Ectodermal cell (in vitro differentiated cells): ENCODE data around the gene ITGB2.
"Not testable (repeated sequence)": the region's sequence is repeated elsewhere in the genome, so short reads cannot be mapped to it uniquely, and the experiment has no call there.

ENCODE experiments used
- H3K27ac ChIP-seq: 2 replicates; pipeline ENCODE4 v1.7.0; 2013; ENCODE audit warnings: mild to moderate bottlenecking, low read depth, low read length; ENCODE audit not compliant: insufficient read depth, poor library complexity, severe bottlenecking
- H3K27me3 ChIP-seq: 2 replicates; pipeline ENCODE4 v1.7.0; 2013; ENCODE audit warnings: mild to moderate bottlenecking, low read length; ENCODE audit not compliant: insufficient read depth, control insufficient read depth, poor library complexity, severe bottlenecking
- H3K36me3 ChIP-seq: one replicate; pipeline ENCODE4 v1.7.0; 2013; ENCODE audit warnings: low read length; ENCODE audit not compliant: control insufficient read depth, insufficient read depth
- H3K4me1 ChIP-seq: one replicate; pipeline ENCODE4 v1.7.0; 2013; ENCODE audit warnings: low read length; ENCODE audit not compliant: control insufficient read depth, insufficient read depth
- H3K4me3 ChIP-seq: 2 replicates; pipeline ENCODE4 v1.7.0; 2013; ENCODE audit warnings: low read depth, low read length, control low read depth; ENCODE audit not compliant: insufficient read depth
- H3K9me3 ChIP-seq: 2 replicates; pipeline ENCODE4 v1.7.0; 2013; ENCODE audit warnings: mild to moderate bottlenecking, low read length, moderate library complexity; ENCODE audit not compliant: control insufficient read depth
- WGBS, 2 experiments: methylation state at CpG; one replicate each; pipeline ENCODE4 v1.1.7; 2013; ENCODE audit warnings: missing lambda C conversion rate in 2 of 2; 5-methylcytosine and 5-hydroxymethylcytosine counted together

ITGB2 gene

DNA sequence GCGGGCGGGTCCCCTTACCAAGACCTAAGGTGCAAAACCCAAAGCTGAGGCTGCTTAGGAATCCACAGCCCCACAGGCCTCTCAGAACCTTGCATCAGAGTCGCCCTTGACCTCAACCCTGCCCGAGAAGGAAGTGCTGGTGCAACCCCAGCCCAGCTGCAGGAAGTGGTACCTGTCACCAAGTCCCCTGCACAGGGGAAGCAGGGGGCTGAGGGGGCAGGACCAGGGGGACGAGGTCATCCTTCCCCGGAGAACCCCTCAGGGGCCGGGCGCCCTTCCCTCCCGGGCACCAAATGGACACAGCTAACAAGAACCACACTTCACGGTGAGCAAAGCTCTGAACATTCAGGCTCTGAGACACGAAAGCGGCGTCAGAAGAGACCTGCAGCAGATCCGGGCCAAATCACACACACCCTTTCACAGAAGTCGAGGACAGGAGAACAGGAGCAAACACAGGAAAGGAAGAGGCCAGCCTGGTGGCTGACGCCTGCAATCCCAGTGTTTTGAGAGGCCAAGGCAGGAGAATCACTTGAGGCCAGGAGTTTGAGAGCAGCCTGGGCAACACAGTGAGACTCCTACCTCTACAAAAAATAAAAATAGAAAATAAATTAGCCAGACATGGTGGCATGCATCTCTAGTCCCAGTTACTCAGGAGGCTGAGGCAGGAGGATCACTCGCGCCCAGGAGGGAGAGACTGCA is 6.4 kb downstream of the ITGB2 start:
- Histone ChIP-seq H3K27ac (no peak overlapping the region), H3K4me1 (peaks cover 3% of the 10 kb centered on the region), H3K27me3 (peaks cover 19% of the 10 kb centered on the region), H3K36me3 (no peaks in the 10 kb centered on the region), H3K4me3 (no peak overlapping the region), H3K9me3 (no peaks in the 10 kb centered on the region)
- WGBS, 2 experiments = 86 to 92% methylated on average over 18 of the region's 18 CpGs

DNA sequence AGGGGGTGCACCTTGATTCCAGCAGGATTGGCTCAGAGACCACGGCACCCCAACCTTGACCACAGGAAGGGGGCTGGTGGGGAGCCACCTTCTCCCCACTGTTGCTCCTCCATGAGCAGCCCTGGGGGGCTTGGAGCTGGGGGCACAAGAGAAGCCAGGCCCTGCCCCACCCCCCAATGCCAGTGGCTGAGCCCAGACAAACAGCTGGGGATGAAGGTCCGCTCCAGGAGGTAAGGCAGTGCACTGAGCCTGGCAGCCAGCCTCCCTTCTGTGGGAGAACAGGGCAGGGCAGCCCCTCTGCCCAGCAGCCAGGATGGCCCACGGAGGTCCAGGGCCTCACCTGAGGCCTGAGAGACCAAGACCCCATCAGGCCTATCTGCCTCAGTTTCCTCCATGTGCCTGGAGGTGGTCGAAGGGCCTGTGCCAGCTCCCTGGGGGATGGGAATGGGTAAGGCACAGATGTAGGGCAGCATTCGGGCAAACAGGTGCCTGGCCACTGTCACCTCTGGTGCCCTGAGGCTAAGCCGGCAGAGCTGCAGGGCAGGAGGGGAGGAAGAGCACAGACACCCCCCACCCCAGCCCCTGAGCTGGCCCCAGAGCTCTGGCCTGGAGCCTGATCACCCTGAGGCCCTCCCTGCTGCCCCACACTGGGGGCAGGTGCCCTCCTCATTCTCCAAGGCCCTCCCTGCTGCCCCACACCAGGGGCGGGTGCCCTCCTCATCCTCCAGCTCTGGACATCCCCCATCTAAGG is 7.1 kb downstream of the ITGB2 start:
- H3K27ac ChIP-seq = no peak overlapping the region
- WGBS, 2 experiments = 87 to 92% methylated on average over 7 of the region's 7 CpGs
- H3K36me3 ChIP-seq = no peaks in the 10 kb centered on the region
- H3K27me3 ChIP-seq = peaks cover 12% of the 10 kb centered on the region
- H3K9me3 ChIP-seq = no peaks in the 10 kb centered on the region
- H3K4me1 ChIP-seq = no peaks in the 10 kb centered on the region
- no peak overlapping the region for H3K4me3 ChIP-seq

- not testable (repeated sequence) for H3K9me3 ChIP-seq, H3K36me3 ChIP-seq, H3K27ac ChIP-seq, H3K4me3 ChIP-seq, H3K27me3 ChIP-seq, H3K4me1 ChIP-seq
- 87 to 90% methylated on average over 17 of the region's 25 CpGs for WGBS, 2 experiments
These were observed 7.9 kb downstream of the ITGB2 start for GRCh38 chr21:44912506-44913412.

DNA sequence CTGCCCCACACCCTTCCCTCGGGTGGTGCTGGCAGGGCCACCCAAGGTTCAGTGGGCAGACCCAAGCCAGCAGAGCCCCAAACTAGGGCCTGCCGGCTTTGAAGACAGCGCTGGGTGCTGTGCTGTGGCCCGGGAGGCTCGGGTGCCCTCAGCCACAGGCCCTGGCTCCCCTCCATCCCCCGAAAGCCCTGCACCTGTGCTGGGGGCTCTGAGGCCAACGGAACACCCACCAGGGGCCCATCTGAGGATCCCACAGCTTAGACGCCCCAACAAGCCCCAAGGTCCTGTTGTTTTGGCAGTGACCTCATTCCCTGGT is 8.6 kb downstream of the ITGB2 start:
- no peaks in the 10 kb centered on the region for H3K9me3 ChIP-seq
- no peaks in the 10 kb centered on the region for H3K27me3 ChIP-seq
- 86 to 88% methylated on average over 8 of the region's 8 CpGs for WGBS, 2 experiments
- no peak overlapping the region for H3K27ac ChIP-seq
- H3K4me3 ChIP-seq = no peak overlapping the region
- H3K4me1 ChIP-seq = peaks cover 7% of the 10 kb centered on the region
- H3K36me3 ChIP-seq = no peaks in the 10 kb centered on the region

GRCh38 chr21:44911384-44912157 is 9.1 kb downstream of the ITGB2 start:
- Histone ChIP-seq H3K4me1 (peaks cover 12% of the 10 kb centered on the region), H3K36me3 (no peaks in the 10 kb centered on the region), H3K27ac (no peak overlapping the region), H3K9me3 (no peaks in the 10 kb centered on the region), H3K27me3 (no peaks in the 10 kb centered on the region), H3K4me3 (no peak overlapping the region)
- WGBS, 2 experiments = 89% methylated on average over 19 of the region's 19 CpGs

GRCh38 chr21:44911068-44911383 is 9.7 kb downstream of the ITGB2 start:
- Histone ChIP-seq H3K36me3 (no peaks in the 10 kb centered on the region), H3K4me1 (peaks cover 12% of the 10 kb centered on the region), H3K4me3 (no peak overlapping the region), H3K9me3 (no peaks in the 10 kb centered on the region), H3K27ac (no peak overlapping the region), H3K27me3 (no peaks in the 10 kb centered on the region)
- 91 to 93% methylated on average over 10 of the region's 10 CpGs for WGBS, 2 experiments

DNA sequence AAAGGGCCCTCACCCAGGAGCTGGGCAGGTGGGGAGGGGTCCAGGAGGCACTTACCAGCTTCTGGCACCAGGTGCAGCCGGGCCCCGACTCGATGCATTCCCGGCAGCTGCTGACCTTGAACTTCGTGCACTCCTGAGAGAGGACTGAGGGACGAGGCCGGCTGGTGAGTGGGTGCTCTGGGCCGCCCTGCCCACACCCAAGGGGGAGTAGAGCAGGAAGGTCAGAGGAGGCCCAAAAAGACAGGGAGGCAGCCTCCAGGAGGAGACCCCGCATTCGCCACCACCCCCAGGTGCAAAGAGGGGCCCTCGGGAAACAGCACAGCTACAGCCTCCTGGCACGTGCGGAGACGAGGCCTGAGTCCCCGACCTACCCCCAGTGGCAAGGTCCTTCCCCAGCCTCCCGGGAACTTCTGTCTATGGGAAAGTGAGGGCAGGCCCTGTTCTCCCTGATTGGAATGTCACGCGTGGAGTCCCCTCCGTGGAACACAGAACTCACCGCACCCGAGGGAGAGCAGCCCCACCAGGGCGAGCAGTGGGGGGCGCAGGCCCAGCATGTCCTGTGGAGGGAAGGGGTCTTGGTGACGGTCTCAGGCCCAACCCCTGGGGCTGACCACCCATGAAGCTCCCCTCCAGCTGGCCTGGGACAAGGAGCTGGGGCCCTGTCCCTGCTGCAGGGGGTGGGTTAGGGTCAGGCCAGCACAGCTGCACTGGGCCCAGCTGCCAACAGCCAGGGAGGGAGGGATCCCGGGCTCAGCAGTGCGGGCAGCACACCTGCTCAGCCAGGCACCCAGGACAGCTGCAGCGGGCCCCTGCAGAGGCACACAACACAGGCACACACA is 10.3 kb downstream of the ITGB2 start:
- no peaks in the 10 kb centered on the region for H3K27me3 ChIP-seq
- no peaks in the 10 kb centered on the region for H3K36me3 ChIP-seq
- WGBS, 2 experiments = 87 to 90% methylated on average over 27 of the region's 27 CpGs

GRCh38 chr21:44909719-44910118 is 11.0 kb downstream of the ITGB2 start:
- H3K9me3 ChIP-seq = no peaks in the 10 kb centered on the region
- no peaks in the 10 kb centered on the region for H3K27me3 ChIP-seq
- H3K4me1 ChIP-seq = peaks cover 12% of the 10 kb centered on the region
- no peak overlapping the region for H3K27ac ChIP-seq
- 92 to 97% methylated on average over 9 of the region's 9 CpGs for WGBS, 2 experiments
- H3K4me3 ChIP-seq = no peak overlapping the region
- H3K36me3 ChIP-seq = no peaks in the 10 kb centered on the region

More for the DNA sequence above, 10.3 kb downstream of the ITGB2 start:
- H3K4me3 ChIP-seq = no peak overlapping the region
- H3K9me3 ChIP-seq = no peaks in the 10 kb centered on the region
- peaks cover 12% of the 10 kb centered on the region for H3K4me1 ChIP-seq
- no peak overlapping the region for H3K27ac ChIP-seq

DNA sequence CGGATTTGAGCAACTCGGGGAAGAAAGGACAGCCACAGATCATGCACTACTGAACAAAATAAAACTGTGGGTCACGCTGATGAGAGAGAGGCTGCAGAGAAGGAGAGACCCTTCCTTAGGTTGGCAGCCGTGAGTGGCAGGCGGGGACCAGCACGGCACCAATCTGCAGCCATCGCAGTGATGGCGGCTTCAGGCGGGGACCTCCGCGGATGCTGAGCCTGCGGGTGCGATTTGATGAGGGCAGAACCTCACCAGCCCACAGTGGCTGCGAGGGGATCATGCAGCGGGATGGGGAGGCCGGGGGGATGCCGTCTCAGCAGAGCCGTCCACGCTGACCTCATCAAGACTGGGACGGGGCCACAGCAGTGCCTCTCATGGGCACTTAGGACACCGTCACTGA is 11.8 kb downstream of the ITGB2 start:
- Histone ChIP-seq H3K27ac (no peak overlapping the region), H3K4me3 (no peak overlapping the region), H3K4me1 (peaks cover 12% of the 10 kb centered on the region), H3K36me3 (no peaks in the 10 kb centered on the region), H3K27me3 (no peaks in the 10 kb centered on the region), H3K9me3 (no peaks in the 10 kb centered on the region)
- WGBS, 2 experiments = 91% methylated on average over 21 of the region's 21 CpGs
